Heart left ventricle (tissue), 16 donors: ENCODE data around the gene PPM1G. TPM values are rescaled to one million over a fixed set of nuclear protein-coding genes. Genes with fewer than 3 reads are reported as not detected.

Experiments used
- ATAC-seq, 4 donors: fragments of 200-7000 bp; cut with Tn5 transposase; one replicate each; pipeline ENCODE4 v1.9.1; 2020 to 2022; ENCODE audit warnings: moderate library complexity in 4 of 4, mild to moderate bottlenecking in 3 of 4, moderate number of reproducible peaks in 1 of 4
- DNase-seq, 5 donors: peaks; one replicate each; pipeline ENCODE4 v3.0.0-alpha.2; 2020
- H3K27ac ChIP-seq, 12 donors: fragments of 200-600 bp; sonication (generic) in 4 of 12; one replicate each; pipeline versions ENCODE4 v1.5.0 to v1.8.0; 2016 to 2022; ENCODE audit warnings: mild to moderate bottlenecking in 2 of 12
- H3K27me3 ChIP-seq, 9 donors: fragments of 200-600 bp; sonication (generic) in 2 of 9; one replicate each; pipeline versions ENCODE4 v1.5.1 to v1.8.0; 2016 to 2022; ENCODE audit warnings: mild to moderate bottlenecking in 3 of 9
- H3K36me3 ChIP-seq, 9 donors: fragments of 200-600 bp; sonication (generic) in 2 of 9; one replicate each; pipeline versions ENCODE4 v1.5.0 to v1.8.0; 2018 to 2022; ENCODE audit warnings: mild to moderate bottlenecking in 2 of 9
- H3K4me1 ChIP-seq, 12 donors: fragments of 200-600 bp; sonication (generic) in 4 of 12; one replicate each; pipeline versions ENCODE4 v1.5.0 to v1.8.0; 2016 to 2022; ENCODE audit warnings: mild to moderate bottlenecking in 3 of 12
- H3K4me3 ChIP-seq, 12 donors: fragments of 200-600 bp; sonication (generic) in 4 of 12; one replicate each; pipeline versions ENCODE4 v1.5.0 to v1.8.0; 2017 to 2022; ENCODE audit warnings: mild to moderate bottlenecking in 9 of 12, moderate library complexity in 4 of 12
- H3K9me3 ChIP-seq, 12 donors: fragments of 200-600 bp; sonication (generic) in 4 of 12; one replicate each; pipeline versions ENCODE4 v1.5.0 to v1.8.0; 2016 to 2022; ENCODE audit warnings: mild to moderate bottlenecking in 1 of 12
- POLR2A ChIP-seq, 2 donors: fragments of 450-650 bp; IDR thresholded peaks; one replicate each; pipeline ENCODE4 v1.6.1; 2017; ENCODE audit warnings: antibody characterized with exemption in 2 of 2, mild to moderate bottlenecking in 2 of 2, moderate library complexity in 2 of 2
- WGBS, 4 donors: extraction: QIAGEN DNeasy Blood & Tissue Kit in 2 of 4; methylation state at CpG; one replicate each; pipeline versions ENCODE4 v1.1.5 to v1.1.7; 2013 to 2018; 5-methylcytosine and 5-hydroxymethylcytosine counted together
- intact Hi-C, 10 donors: fragments of 100-400 bp; cut with DNase I; formaldehyde crosslinking; loops; one replicate each; pipeline versions ENCODE4 v1.11.1 to v1.14.2; 2022
- polyA plus RNA-seq, 2 donors: library from polyadenylated mRNA; stranded (reverse); fragments of 200-250 nt; gene quantifications; one replicate each; pipeline ENCODE4 v1.2.3, GENCODE V29; 2013
- total RNA-seq, 9 donors: library from RNA; depleted of rRNA in 2 of 9; stranded (reverse); fragments of >200 nt in 2 of 9; fragmentation: NEBNext Ultra II Directional in 3 of 9; extraction: Animal tissue kit (Norgen Biotek cat#: 25700) in 3 of 9; gene quantifications; one replicate each; pipeline versions ENCODE4 v1.1.0 to v1.2.4, GENCODE V29; 2016 to 2023
- TF ChIP-seq, protein P1 (sequence below), 12 donors: fragments of 200-600 bp; sonication (generic) in 4 of 12; IDR thresholded peaks; one replicate each; pipeline versions ENCODE4 v1.5.0 to v1.8.0; 2018 to 2022; ENCODE audit warnings: antibody characterized with exemption in 12 of 12, mild to moderate bottlenecking in 5 of 12
- donor health status: ischemic (EF 13 %, LVEDD 7.1; RV severe dilation, severe dysfunction).
- donor health status: healthy with polysubstance abuse.
- donor health status: DM: no; HTN: yes; CAD: no.
- donor health status: DM: no; HTN: no; CAD: no.
- donor health status: ischemic (EF 25% LVEDD 6.9; RV normal size, moderate dysfunction).
- donor health status: ischemic (EF 25% LVEDD 5.7; RV mildly dilated, moderate dysfunction).
- donor health status: healthy.
- donor health status: DM: yes; HTN: yes; CAD: no.
- donor health status: ischemic (EF 35%, LVEDD 5.7; RV mildly dilated, moderate dysfunction).
- donor health status: nonischemic (EF 11% LVEDD 7.7; RV severe dilation, severe dysfunction).
- donor health status: DM: yes; HTN: yes; CAD: no.
- donor health status: PGD.
- donor health status: ischemic (EF 29% LVEDD 5.4; RV normal size, mild dysfunction).
- donor health status: nonischemic (EF 23%, LVEDD 6.1; RV moderate dilation, normal function).

PPM1G gene
- total and polyA plus RNA-seq, 11 donors, result 31.2 to 87.2 (median 40.2) TPM

- no peak for TF ChIP-seq POLR2A (IDR thresholded peaks at IDR 0.05)
- TF ChIP-seq, protein P1, sequence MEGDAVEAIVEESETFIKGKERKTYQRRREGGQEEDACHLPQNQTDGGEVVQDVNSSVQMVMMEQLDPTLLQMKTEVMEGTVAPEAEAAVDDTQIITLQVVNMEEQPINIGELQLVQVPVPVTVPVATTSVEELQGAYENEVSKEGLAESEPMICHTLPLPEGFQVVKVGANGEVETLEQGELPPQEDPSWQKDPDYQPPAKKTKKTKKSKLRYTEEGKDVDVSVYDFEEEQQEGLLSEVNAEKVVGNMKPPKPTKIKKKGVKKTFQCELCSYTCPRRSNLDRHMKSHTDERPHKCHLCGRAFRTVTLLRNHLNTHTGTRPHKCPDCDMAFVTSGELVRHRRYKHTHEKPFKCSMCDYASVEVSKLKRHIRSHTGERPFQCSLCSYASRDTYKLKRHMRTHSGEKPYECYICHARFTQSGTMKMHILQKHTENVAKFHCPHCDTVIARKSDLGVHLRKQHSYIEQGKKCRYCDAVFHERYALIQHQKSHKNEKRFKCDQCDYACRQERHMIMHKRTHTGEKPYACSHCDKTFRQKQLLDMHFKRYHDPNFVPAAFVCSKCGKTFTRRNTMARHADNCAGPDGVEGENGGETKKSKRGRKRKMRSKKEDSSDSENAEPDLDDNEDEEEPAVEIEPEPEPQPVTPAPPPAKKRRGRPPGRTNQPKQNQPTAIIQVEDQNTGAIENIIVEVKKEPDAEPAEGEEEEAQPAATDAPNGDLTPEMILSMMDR (IDR thresholded peaks at IDR 0.05), result no peak
- Histone ChIP-seq H3K4me1 (peaks cover 0 to 7% (median 0%) of the 10 kb centered on the region in 12 donors), H3K27ac (peak overlapping the region in 1 of 12 donors; percentile 68), H3K4me3 (no peak overlapping the region), H3K36me3 (peaks cover 4 to 83% (median 77%) of the 10 kb centered on the region in 9 donors), H3K9me3 (no peaks in the 10 kb centered on the region), H3K27me3 (no peaks in the 10 kb centered on the region)
- intact Hi-C loops, result no loop called here
- DNase-seq (no peak), ATAC-seq (peak in 2 of 4 donors; percentile 21 to 24)
- 75 to 87% (median 83%) methylated on average over 5 to 6 of the region's 6 CpGs for WGBS, 4 donors
Measured at GRCh38 chr2:27442920-27443282, 33.5 kb upstream of the PPM1G start.

- no peak for DNase-seq
- no peak within 1 kb of the TSS for H3K4me3 ChIP-seq
Measured at GRCh38 chr2:27441958-27442919, 32.8 kb upstream of the PPM1G start, which contains the start of gene KRTCAP3. Gene KRTCAP3 (plus strand): TSS chr2:27442381. CDS start chr2:27442413, 32 bp downstream.

GRCh38 chr2:27441226-27441926 lies 32.0 kb upstream of the PPM1G start:
- no peaks in the 10 kb centered on the region for H3K27me3 ChIP-seq
- DNase-seq (no peak), ATAC-seq (peak in 1 of 4 donors; percentile 12)
- TF ChIP-seq POLR2A (IDR thresholded peaks at IDR 0.05), result no peak
- TF ChIP-seq, protein P1 (IDR thresholded peaks at IDR 0.05), result no peak
- intact Hi-C loops, result no loop called here
- no peaks in the 10 kb centered on the region for H3K9me3 ChIP-seq
- H3K4me3 ChIP-seq, result no peak overlapping the region
- 81 to 86% (median 84%) methylated on average over 10 of the region's 10 CpGs for WGBS, 4 donors
- no peak overlapping the region for H3K27ac ChIP-seq
- H3K36me3 ChIP-seq, result peaks cover 9 to 87% (median 81%) of the 10 kb centered on the region in 9 donors
- H3K4me1 ChIP-seq, result peaks cover 0 to 7% (median 0%) of the 10 kb centered on the region in 12 donors

More at GRCh38 chr2:27441958-27442919, 32.8 kb upstream of the PPM1G start, which contains the start of gene KRTCAP3:
- intact Hi-C loops, result no loop called here
- 42 to 62% (median 55%) methylated on average over 57 to 80 of the region's 80 CpGs for WGBS, 4 donors
- Histone ChIP-seq H3K4me1 (peaks cover 0 to 7% (median 0%) of the 10 kb centered on the region in 12 donors), H3K27ac (peak within 1 kb of the TSS in 1 of 12 donors; percentile 68), H3K36me3 (peaks cover 9 to 83% (median 77%) of the 10 kb centered on the region in 9 donors), H3K27me3 (no peaks in the 10 kb centered on the region), H3K9me3 (no peaks in the 10 kb centered on the region)
- ATAC-seq, result peak in 3 of 4 donors; percentile 32 to 68 (median 50)
- no peak for TF ChIP-seq POLR2A (IDR thresholded peaks at IDR 0.05)
- TF ChIP-seq, protein P1 (IDR thresholded peaks at IDR 0.05), result no peak
